WI38 (cell line): ENCODE measurements around the gene WWOX.

Experiments
- H3K4me3 ChIP-seq: 2 replicates; pipeline ENCODE4 v1.5.1; 2011; ENCODE audit warnings: low read depth, mild to moderate bottlenecking, control low read depth, low read length
- TF ChIP-seq, protein P1 (sequence below): IDR thresholded peaks from 2 replicates; pipeline ENCODE4 v1.5.1; 2012; ENCODE audit warnings: low read depth, mild to moderate bottlenecking, control low read depth, low read length

Gene WWOX

GRCh38 chr16:78903843-78904242 lies 804.4 kb downstream of the WWOX start:
- no peak overlapping the region for H3K4me3 ChIP-seq
- TF ChIP-seq, protein P1, sequence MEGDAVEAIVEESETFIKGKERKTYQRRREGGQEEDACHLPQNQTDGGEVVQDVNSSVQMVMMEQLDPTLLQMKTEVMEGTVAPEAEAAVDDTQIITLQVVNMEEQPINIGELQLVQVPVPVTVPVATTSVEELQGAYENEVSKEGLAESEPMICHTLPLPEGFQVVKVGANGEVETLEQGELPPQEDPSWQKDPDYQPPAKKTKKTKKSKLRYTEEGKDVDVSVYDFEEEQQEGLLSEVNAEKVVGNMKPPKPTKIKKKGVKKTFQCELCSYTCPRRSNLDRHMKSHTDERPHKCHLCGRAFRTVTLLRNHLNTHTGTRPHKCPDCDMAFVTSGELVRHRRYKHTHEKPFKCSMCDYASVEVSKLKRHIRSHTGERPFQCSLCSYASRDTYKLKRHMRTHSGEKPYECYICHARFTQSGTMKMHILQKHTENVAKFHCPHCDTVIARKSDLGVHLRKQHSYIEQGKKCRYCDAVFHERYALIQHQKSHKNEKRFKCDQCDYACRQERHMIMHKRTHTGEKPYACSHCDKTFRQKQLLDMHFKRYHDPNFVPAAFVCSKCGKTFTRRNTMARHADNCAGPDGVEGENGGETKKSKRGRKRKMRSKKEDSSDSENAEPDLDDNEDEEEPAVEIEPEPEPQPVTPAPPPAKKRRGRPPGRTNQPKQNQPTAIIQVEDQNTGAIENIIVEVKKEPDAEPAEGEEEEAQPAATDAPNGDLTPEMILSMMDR = no peak

- no peak overlapping the region for H3K4me3 ChIP-seq
- TF ChIP-seq, protein P1 = no peak
These were observed 806.7 kb downstream of the WWOX start for GRCh38 chr16:78906135-78906534.

DNA sequence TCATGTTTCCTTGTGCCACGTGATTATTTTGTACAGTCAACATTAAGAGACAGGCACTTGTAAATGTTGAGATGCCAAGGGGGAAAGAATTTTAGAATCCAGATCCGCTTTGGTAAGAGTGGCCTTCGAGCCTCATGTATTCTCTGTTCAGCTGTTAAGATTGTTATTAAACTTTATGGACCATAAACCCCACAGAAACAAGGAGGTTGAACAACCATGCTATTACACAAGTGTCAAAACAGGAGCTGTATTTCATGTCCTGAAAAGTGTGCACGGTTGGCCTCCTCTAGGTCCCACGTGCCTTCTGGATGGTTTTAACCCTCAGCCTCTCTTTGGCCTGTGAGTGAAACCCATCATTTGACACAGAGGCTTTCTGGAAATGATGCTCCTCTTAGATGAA lies 809.8 kb downstream of the WWOX start:
- TF ChIP-seq, protein P1 = no peak
- H3K4me3 ChIP-seq = no peak overlapping the region

DNA sequence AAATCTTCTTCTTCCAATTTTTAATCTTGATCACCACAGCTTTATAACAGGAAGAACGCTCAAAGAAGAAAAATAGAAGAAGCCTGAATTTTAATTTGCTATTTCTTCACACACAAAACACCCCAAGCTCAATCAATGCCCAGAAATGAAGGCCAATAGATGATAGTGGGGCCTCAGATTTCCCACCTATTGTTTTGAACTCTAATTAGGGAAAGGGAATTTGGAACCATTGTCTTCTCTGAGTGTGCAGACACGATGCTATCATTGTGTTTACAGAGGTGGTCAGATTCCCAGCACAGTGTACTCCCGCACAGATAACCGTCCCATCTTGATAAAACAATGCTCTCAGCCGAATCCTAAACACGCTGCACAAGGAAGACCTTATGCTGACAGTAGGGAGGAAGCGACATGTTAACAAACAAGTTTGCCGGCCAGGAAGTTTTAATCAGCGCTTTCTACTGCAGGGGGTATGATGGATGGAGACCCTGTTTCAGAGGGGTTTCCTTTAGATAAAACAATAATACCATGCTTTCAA lies 816.4 kb downstream of the WWOX start:
- TF ChIP-seq, protein P1 = no peak
- H3K4me3 ChIP-seq = no peak overlapping the region

- no peak overlapping the region for H3K4me3 ChIP-seq
- TF ChIP-seq, protein P1 = no peak
These were observed 817.6 kb downstream of the WWOX start for GRCh38 chr16:78916928-78917545.

DNA sequence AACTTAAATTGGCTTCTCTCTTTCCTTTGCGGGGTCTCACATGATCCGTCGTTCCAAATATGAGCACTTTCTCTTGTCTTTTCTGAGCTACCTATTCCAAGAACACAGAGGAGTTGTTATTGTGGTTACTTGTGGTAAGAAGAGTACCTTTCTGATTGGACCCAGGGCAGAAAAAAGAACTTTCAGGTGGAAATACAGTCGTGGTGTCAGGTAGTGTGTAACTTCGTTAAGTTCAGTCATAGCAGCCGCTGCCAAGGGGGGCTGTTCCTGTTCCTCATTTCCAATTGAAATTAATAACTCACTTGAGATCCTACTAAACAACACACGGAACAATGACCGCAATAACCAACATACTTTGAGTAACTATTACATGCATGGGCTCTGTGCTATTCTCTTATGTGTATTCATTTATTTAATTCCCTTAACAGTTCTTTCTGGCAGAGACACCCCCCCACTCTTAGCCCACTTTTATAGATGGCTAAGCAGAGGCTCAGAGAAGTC lies 819.4 kb downstream of the WWOX start:
- no peak overlapping the region for H3K4me3 ChIP-seq
- TF ChIP-seq, protein P1 = no peak

DNA sequence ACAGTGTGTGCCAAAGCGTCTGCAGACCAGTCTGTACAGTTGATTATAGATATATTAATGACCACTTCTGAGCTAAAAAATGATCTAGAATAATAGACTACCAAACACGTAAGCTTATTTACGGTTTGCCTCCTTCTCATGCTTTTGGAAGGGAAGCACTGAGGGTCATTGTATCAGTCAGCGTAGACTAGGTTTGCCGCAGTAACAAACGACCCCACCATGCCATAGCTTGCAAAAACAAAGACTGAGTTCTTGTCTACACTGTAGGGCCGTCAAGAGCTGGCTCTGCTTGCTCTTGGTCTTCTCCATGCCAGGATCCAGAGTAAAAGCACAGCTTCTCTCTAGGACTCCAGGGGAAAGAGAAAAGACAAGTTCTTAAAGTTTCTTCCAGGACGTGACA lies 820.4 kb downstream of the WWOX start:
- TF ChIP-seq, protein P1 = no peak
- H3K4me3 ChIP-seq = no peak overlapping the region
